ENCODE data around the gene CD300A.

- no peak for TF ChIP-seq POLR2A (IDR thresholded peaks at IDR 0.05; ENCODE audit: low read length)
- no peak for TF ChIP-seq GATA1 (IDR thresholded peaks at IDR 0.05; ENCODE audit: low read depth, low read length)
These were observed 12.7 kb upstream of the CD300A start for GRCh38 chr17:74453665-74454196.

All from erythroblast (primary cell).